ENCODE data around the gene HTR1D.
A peak's percentile ranks its signal among the peaks of the same experiment; 100 is the strongest.

Gene HTR1D

DNA sequence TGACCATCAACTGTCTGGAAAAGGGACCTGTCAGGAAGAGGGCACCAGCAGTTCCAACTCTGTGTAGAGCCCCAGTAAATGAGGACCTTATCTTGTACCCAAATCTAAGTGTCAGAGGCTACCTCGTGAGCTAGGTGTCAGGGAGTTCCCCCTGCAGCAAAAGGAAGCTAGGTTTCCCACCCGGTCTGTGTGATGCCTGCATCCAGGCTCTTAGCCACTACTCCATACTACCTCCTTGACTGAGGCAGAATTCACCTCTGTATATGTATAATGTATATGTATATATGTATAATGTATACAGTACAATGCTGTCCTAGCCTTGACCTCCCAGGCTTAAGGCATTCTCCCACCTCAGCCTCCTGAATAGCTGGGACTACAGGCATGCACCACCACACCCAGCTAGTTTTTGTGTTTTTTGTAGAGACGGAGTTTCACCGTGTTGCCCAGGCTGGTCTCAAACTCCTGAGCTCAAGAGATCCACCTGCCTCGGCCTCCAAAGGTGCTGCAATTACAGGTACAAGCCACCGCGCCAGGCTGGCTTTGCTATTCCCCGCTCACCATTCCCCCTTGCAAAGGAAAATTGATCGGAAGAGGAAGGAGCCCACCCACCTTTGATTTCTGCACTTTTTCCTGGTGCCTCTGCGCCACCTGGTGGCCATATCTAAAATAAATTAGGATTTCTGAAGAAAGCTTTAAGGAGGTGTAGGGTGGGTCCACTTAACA is 32.9 kb downstream of the HTR1D start:
- DNase-seq = peak; percentile 50

DNA sequence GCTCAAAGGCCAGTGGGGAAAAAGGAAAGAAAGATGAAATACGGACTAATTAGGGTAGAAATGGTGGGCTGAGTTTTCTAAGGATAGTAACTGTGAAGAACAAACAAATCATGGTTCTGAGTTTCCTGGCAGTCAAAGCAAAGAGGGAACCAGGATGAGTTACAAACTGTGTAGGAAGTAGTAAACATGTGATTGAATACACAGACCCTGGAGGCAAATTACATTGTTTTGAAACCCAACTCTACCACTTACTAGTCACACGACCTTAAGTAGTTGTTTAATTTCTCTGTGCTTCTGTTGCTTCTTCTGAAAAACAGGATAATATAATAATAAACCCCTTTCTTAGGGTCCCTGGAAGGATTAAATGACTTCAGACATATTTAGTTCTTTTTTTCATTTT is 37.4 kb downstream of the HTR1D start:
- no peak for DNase-seq

DNA sequence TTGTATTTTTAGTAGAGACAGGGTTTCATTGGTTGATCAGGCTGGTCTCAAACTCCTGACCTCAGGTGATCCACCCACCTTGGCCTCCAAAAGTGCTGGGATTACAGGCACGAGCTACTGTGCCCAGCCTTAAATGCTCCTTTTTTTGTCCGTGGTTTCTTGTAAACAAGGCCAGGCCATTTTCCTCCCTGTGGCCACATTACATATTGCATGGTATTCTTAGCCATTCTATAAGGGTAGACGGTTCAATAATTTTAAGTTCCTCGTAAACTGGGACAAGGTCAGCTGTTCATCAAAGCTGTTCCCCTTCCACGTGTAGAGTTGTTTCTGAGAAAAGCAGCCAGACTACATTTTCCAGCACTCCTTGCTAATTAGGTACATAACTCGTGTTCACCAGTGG is 38.4 kb downstream of the HTR1D start:
- peak; percentile 30 for DNase-seq

DNA sequence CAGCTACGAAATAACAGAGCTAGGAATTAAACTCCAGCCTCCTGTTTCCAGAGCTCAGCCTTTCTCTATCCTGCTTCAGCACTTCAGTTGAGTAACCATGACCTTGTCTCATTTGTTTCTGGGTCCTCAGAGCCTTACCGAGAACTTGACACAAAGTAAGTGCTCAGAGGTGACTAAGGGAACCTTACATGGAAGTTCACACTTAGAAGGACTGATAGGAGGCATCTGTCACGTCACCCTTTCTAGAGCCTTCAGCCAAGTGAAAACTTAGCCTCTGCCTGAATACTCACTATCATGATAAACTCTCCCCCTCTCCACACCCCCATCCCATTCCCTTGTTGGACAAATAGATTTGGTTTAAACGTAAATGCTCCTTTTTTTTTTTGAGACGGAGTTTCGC is 38.9 kb downstream of the HTR1D start:
- no peak for DNase-seq

DNA sequence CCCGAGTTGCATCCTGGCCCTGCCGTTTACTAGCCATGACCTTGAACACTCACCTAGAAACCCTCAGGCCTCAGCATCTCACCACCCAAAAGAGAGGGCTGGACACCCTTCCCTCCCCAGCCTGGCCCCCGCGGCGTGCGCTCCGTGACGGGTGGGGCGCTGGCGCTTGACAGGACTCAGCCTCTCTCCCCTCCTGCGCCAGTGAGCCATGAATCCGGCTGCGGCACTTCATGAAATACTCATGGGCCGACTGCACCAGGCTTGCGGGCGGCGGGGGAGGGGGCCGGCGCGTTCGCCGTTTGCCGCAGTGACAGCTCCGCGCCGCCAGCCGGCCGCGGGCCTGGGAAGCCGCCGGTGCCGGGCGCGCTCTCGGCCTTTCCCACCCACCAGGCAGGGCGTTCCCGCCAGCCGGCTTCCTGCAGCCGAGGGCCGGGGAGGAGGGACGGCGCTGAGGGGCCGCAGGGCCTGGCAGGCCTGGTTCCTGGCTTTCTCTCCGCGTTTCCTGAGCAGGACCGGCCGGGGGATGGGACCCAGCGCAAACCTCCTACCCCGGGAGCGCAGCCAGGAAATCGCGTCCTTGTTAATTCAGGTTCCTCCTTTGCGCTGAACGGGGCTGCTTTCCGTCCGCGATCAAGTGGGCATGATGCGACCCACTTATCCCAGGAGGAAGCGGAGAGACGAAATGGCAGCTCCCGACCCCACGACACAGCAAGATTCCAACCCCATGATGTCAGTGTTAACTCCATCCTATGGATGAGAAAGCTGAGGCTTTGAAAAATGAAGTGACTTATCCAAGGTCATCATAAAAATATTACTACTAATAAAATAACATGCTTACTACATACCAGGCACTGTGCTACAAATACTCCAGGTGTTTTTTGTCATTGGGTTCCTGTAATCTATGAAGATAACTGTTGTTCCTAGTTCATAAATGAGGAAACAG is 39.6 kb downstream of the HTR1D start:
- DNase-seq = peak; percentile 88

DNA sequence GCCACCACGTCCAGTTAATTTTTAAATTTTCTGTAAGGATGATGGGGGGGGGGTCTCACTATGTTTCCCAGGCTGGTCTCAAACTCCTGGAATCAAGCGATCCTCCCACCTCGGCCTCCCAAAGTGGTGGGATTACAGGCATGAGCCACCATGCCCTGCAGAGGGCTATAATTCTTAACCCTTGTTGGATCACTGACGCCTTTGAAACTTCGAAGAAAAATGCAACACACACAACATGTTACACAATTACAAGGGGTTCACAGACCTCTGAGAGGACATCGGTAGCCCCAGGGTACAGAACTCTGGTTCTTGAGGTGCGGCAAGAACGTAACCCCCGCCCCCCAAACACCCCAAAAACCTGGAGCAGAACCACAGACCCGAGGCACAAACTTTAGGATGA is 40.3 kb downstream of the HTR1D start:
- no peak for DNase-seq

DNA sequence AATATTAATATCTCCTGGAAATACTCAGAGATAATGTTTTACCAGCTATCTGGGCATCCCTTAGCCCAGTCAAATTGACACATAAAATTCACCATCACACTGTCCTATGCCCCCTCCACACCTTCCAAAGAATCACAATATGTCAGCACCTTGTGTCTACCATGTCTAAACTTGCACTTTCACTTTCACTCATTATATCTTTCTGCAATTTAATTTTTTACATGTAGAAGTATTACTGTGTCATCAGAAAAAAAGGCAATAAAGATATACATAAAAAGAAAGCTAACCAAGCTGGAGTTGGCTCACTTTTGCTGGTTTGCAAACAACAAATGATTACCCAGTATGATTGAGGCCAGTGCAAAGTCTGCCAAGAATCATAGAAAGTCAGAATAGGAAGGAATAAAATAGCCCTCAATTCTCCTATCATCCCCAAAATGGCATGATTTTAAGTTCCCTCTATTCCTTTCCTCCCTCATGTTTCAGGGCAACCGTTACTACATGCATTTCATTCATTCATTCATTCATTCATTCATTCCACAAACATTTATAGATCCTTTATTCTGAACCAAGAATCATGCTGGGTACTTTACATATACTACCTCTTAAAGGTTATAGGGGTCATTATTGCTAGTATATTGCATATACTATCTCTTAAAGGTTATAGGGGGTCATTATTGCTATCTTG is 42.7 kb downstream of the HTR1D start:
- no peak for DNase-seq

DNA sequence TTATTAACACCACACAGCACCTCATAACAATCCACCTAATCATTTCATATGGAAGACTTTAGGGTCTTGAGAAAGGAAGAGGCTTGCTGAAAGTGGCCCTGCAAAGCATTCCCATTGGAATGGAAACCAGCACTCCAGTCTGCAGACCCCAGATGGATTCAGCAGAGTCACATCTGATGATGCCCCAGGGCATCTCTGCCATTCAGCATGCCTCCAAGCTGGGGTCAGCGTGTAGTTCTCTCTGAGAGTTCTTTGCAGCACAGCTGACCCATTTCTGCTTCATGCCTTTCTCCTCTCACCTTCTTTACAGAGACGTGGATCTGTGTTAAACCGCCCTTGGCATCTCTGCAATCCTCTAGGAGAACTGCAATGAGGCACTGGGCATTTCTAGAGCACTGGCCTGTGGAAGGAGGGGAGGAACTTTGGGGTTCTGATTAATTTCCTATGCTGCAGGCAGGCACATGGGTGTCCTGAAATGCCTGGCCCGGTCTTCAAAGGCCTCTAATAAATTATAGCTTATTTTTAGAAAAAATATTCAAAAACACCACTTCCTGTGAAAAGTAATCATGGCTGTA is 46.0 kb downstream of the HTR1D start:
- DNase-seq = no peak

DNA sequence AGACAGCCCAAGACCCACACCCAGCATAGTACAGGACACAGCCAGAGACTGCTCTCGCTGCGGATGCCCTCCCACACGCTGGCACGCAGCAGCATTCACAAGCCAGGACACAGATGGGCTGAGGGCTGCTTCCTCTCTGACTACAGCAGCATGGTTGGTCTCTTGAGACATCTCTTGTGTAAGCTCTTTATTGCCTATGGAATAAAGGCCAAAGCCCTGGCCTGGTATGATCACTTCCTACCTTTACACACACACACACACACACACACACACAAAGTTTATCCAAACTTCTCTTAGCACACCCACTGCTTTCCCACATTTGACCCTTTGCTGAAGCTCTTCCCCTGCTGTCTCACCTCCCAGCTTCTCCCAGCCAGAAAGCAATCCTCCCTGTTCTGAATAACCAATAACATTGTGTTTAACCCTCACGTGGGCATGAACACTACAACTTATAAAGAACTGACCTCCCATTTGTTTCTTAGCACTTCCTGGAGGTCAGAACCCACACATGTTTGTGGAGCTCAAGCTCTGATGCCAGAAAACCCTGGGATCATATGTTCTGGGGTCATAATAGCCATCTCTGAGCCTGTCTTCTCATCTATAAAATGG is 47.5 kb downstream of the HTR1D start:
- peak; percentile 86 for DNase-seq

DNA sequence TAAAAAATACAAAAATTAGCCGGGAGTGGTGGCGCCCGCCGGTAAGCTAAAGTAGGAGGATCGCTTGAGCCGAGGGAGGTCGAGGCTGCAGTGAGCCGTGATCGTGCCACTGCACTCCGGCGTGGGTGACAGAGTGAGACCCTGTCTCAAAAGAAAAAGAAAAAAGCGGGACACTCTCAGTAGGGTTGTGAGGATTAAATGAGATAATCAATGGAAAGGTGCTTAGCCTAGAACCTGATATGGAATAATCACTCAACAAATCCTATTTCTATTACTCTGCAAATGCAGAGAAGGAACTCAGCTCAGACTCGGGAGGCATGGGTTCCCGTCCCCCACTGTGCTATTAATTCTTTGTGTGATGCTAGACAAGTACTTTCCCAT is 48.1 kb downstream of the HTR1D start:
- DNase-seq = no peak

DNA sequence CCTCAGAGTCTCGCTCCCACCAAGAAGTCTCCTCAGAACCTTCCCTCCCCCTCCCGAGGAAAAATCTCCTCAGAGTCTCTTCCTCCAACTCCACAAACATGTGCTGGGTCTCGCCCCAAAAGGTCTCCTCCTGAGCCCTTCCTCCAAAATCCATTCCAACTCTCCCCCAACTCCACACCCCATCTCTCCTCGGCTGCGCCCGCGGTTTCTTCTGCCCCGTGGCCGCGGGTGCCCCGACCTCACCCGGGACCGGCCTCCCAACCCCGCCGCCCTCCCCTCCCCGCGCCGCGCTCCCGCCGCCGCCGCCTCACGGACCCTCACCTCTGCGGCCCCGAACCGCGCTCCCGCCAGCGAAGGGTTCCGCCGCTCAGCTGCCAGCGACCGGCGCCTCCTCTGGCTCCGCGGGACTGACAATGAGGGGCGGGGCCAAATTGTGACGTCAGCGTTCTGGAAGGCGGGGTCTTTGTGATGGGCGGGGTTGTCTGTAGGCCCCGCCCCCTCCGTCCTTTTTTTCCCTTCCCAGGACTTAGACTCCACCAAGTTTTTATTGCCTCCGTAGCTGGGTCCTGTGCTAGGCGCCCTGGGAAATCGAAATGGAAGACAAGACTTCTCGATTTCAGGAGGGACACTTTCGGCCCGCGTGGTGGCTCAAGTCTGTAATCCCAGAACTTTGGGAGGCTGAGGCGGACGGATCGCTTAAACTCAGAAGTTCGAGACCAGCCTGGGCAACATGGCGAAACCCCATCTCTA is 48.7 kb downstream of the HTR1D start, which contains the start of gene LUZP1:
LUZP1 (minus strand) TSS at position 412 of the 750 bp plus-strand sequence.
- DNase-seq = peak; percentile 80

DNA sequence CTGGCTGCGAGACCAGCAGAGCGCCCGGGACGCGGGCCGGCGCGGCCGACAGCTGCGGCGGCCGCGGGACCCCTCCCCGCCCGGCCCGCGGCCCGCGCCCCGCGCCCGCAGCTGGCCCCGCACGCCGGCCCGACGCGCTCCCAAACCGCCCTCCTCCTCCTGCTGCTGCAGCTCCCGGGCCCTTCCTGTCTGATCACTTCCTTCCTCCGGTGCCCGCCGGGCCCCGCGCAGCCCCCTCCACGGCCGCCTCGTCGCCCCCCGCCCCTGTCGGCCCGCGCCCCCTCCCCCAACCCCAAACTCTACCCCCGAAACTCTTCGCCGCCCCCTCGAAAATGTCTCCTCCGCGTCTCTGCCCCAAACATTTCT is 49.2 kb downstream of the HTR1D start:
- no peak for DNase-seq

DNA sequence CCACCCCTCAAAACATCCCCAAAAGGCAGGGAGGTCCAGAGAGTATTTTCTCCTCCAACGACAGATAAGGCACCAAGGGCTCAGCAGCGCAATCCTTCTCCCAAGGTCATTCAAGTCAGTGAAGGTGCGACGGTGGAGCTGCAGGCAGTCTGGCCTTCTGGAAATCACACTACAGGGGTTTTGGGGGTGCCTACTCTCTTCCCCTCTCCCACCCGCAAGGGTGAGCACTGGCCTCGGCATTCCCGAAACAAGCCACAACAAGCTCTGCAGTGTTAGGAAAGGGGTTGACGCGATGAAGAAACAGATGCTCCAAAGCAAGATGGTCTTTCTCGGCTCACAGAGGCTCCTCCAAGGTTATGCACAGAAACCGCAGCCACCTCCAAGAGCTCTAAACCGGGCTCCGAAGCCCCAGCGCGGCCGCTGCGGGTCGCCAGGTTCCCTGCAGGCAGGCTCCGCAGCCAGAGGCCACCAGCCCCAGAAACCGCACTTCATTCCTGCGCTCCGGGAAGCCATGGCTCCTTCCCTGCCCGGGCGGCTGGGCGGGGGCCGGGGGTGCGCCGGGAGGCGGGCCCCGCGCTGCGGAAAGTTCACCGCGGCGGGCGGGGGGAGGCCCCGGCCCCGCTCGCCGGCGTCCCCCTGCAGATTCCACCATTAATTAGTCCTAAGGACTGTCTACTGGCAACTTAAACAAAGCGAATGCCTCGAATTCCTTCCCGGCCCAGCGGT is 49.8 kb downstream of the HTR1D start:
- DNase-seq = peak; percentile 75

DNA sequence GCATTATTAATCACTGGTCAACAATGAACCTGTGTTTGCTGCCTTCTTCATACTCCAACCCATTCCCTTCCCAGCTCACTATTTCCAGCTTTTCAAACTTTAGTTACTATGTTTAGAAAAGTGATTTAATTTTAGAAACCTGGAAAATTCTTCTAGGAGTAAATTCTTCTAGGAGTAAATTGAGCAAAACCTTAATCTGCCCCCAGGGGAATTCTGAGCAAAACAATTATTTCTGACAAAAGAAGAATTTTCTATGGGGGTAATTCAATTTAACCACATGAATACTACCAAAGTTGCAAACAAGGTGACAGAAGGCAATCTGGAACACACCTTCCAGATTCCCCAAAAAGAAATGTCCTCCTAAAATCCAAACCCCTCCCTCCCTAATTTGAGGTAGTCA is 50.4 kb downstream of the HTR1D start:
- DNase-seq = no peak

DNA sequence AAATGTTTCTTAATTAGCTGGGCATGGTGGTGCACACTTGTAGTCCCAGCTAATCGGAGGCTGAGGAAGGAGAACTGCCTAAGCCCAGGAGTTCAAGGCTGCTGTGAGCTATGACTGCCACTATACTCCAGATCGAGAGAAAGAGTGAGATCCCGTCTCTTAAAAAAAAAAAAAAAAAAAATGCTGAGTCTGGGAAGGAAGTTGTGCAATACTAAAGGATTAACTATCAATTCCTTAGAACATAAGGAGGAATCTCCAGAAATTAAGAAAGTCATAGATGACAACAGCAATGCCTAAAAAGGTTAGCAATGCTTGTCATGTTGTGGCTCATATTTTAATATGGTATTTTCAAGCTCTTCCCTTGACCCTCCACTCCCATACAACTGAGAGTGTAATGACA is 53.9 kb downstream of the HTR1D start:
- DNase-seq = no peak

DNA sequence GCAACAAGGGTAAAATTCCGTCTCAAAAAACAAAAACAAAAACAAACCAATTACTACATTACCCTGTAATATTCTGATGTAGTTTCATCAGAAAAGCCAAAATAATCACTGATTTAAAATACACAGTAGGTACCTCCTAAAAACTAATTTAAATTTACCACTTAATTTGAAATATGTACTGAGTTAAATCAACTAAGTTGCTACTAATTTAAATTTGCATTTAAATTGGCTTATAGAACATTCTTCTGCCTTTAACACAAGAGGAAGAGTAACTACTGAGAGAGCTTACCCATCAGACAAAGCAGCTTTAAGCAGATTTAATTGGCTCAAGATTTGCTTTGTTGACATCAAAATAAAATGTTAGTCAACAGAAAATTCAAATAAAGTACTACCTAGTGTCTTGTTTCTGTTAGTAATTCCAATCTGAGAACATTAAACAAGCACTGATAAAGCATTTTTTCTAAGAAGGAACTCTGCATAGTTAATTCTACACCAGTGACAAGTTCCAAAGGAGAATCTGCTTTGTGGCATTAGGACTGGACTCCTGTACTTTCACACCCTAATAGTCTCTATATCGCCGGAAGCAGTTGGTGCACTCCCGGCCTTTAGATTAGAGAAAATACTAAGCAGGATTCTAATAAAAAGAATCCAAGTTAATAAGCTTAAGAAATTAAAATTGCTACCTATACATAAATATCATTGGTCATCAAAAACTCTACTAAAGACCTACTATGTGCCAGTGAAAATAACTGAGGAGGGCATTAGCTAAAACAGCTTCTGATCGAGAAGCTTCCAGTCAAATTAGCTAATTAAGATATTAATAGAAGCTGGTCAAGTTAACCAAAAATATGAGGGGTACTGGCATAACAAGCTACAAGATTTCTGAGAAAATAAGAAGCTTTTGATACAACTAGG is 57.1 kb downstream of the HTR1D start:
- no peak for DNase-seq

DNA sequence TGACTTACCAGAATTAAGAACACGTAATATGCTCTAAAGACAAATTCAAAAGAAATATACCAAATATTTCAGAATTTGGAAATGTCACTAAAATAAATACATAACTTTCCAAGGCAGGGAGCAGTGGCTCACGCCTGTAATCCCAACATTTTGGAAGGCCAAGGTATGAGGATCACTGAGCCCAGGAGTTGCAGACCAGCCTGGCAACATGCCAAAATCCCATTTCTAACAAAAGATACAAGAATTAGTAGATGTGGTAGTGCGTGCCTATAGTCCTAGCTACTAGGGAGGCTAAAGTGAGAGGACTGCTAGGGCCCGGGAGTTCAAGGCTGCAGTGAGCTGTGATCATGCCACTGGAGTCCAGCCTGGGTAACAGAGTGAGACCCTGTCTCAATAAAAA is 60.4 kb downstream of the HTR1D start:
- no peak for DNase-seq

DNA sequence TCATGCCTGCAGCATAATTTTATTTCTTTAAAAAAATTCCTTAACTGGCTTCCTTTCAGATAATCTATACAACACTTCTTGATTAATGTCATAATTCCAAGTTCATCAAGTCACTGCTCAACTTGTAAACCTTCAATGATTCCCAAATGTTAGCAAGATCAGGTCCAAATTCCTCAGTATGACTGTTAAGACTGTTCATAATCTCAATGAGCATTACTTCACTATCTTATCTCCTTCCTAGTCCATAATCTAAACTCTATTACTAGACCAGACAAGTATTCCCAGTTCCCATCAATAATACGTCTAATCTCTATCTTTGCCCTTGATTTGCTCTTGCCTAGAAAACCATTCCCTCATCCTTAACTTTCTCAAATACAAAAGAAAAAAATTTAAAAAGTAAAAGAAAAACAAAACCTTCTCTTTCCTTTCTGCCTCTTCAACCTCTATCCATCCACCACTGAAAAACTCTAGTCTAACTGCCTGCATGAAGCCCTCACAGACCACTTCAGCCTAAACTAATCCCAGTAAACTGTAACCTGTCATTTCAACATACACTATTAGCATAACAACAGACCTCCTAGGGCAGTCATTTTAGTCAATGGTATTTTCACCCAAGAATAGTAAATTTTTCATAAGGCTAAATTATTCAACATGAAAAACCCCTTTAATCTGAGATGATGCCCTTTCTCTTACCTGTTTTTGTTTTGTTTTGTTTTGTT is 64.2 kb downstream of the HTR1D start:
- DNase-seq = no peak

DNA sequence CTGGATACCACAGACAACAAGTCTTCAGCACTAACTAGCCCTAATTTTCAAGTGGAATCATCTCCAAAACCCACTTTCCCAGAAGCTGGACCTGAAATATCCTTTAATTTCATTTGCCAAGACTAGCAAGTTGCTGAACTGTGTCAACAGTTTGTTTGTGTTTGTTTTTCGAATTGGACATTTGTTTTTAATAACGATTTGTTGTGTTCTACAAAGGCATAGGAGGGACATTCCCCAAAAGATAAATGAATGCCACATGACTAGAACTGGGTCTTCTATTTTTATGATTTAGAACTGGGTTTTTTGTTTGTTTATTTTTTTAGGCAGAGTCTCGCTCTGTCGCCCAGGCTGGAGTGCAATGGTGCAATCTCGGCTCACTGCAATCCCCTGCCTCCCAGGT is 66.6 kb downstream of the HTR1D start:
- no peak for DNase-seq
